CD4-positive, alpha-beta T cell (primary cell): ENCODE measurements around the gene PRKG1. TPM values are rescaled to one million over a fixed set of nuclear protein-coding genes. Genes with fewer than 3 reads are reported as not detected.

ENCODE experiments used
- ATAC-seq: fragments of 200-7000 bp; cut with Tn5 transposase; one replicate; pipeline ENCODE4 v1.10.0; 2022; ENCODE audit warnings: mild to moderate bottlenecking; ENCODE audit not compliant: poor library complexity
- CTCF ChIA-PET: fragments of 350-600 bp; sonication (Branson Sonifier 250); formaldehyde crosslinking; loops from one replicate; lab custom pipeline; 2021; ENCODE audit warnings: antibody characterized with exemption, inconsistent platforms; lab: Charles Lee
- POLR2A ChIA-PET: fragments of 350-600 bp; sonication (Branson Sonifier 250); formaldehyde crosslinking; loops from one replicate; lab custom pipeline; 2021; ENCODE audit warnings: antibody characterized with exemption, inconsistent platforms; lab: Charles Lee
- DNase-seq, 14 experiments: peaks; one replicate each; pipeline ENCODE4 v3.0.0-alpha.2; 2013 to 2020; ENCODE audit warnings: mixed read lengths in 2 of 14
- H3K27ac ChIP-seq, 2 donors: one replicate each; pipeline versions ENCODE4 v1.5.1 to v1.7.0; 2013; ENCODE audit warnings: low read length in 2 of 2, low read depth in 1 of 2, mild to moderate bottlenecking in 1 of 2
- H3K27me3 ChIP-seq, 2 experiments: 1 replicate in 1 of 2; 2 replicates in 1 of 2; pipeline versions ENCODE4 v1.6.1 to v1.7.0; 2013; ENCODE audit warnings: low read length in 2 of 2, control low read depth in 1 of 2, mild to moderate bottlenecking in 1 of 2, moderate library complexity in 1 of 2; ENCODE audit not compliant: insufficient read depth in 2 of 2, control insufficient read depth in 1 of 2
- H3K36me3 ChIP-seq: one replicate; pipeline ENCODE4 v1.6.1; 2013; ENCODE audit warnings: low read length, control low read depth; ENCODE audit not compliant: insufficient read depth
- H3K4me1 ChIP-seq: one replicate; pipeline ENCODE4 v1.6.1; 2013; ENCODE audit warnings: low read length, control low read depth; ENCODE audit not compliant: insufficient read depth
- H3K4me3 ChIP-seq: one replicate; pipeline ENCODE4 v1.5.1; 2013; ENCODE audit warnings: mild to moderate bottlenecking, low read length, moderate library complexity
- H3K9me3 ChIP-seq, 2 experiments: 1 replicate in 1 of 2; 2 replicates in 1 of 2; pipeline versions ENCODE4 v1.6.1 to v1.7.0; 2013; ENCODE audit warnings: low read length in 2 of 2, mild to moderate bottlenecking in 2 of 2, control low read depth in 1 of 2, moderate library complexity in 1 of 2; ENCODE audit not compliant: control insufficient read depth in 1 of 2, insufficient read depth in 1 of 2
- H3K27ac Mint-ChIP-seq: one replicate; pipeline ENCODE4 v1.8.0; 2020; ENCODE audit warnings: mixed read lengths
- H3K27me3 Mint-ChIP-seq: one replicate; pipeline ENCODE4 v1.8.0; 2021; ENCODE audit warnings: mixed read lengths
- H3K36me3 Mint-ChIP-seq: one replicate; pipeline ENCODE4 v1.8.0; 2021; ENCODE audit warnings: low read depth, mixed read lengths
- H3K4me1 Mint-ChIP-seq: one replicate; pipeline ENCODE4 v1.8.0; 2021; ENCODE audit warnings: low read depth, mixed read lengths
- H3K4me3 Mint-ChIP-seq: one replicate; pipeline ENCODE4 v1.8.0; 2020; ENCODE audit warnings: mild to moderate bottlenecking, mixed read lengths
- H3K9me3 Mint-ChIP-seq: one replicate; pipeline ENCODE4 v1.8.0; 2020; ENCODE audit warnings: mixed read lengths
- CTCF ChIP-seq: fragments of 200-600 bp; IDR thresholded peaks from one replicate; pipeline ENCODE4 v1.8.0; 2022; ENCODE audit warnings: antibody characterized with exemption, mild to moderate bottlenecking
- intact Hi-C, 2 experiments: fragments of 100-400 bp; cut with DNase I in 1 of 2; cut with micrococcal nuclease in 1 of 2; formaldehyde crosslinking; loops; one replicate each; pipeline versions ENCODE4 v1.15.1 to v1.9.0; 2023 to 2025; cut with DNase I, micrococcal nuclease
- total RNA-seq, 174 experiments: library from RNA in 2 of 174; stranded (reverse) in 2 of 174; gene quantifications; one replicate each; pipeline ENCODE4 v1.2.3 and lab custom pipeline; 2021 to 2026

Gene PRKG1
- total RNA-seq, 2 experiments from 2014 or later = 0.31 TPM; not detected in 1

- no peaks in the 10 kb centered on the region for H3K36me3 ChIP-seq
- no peaks in the 10 kb centered on the region for H3K4me1 Mint-ChIP-seq
- ATAC-seq (no peak), DNase-seq (no peak)
- no peaks in the 10 kb centered on the region for H3K27me3 ChIP-seq
- H3K4me1 ChIP-seq = no peaks in the 10 kb centered on the region
- intact Hi-C loops = no loop called here
- no peak overlapping the region for H3K4me3 Mint-ChIP-seq
- ChIA-PET POLR2A (no interaction called here), CTCF (no interaction called here)
- no peak overlapping the region for H3K27ac Mint-ChIP-seq
- no peaks in the 10 kb centered on the region for H3K9me3 ChIP-seq
- no peaks in the 10 kb centered on the region for H3K9me3 Mint-ChIP-seq
- no peak overlapping the region for H3K4me3 ChIP-seq
- no peak for TF ChIP-seq CTCF
- no peaks in the 10 kb centered on the region for H3K36me3 Mint-ChIP-seq
- H3K27me3 Mint-ChIP-seq = no peaks in the 10 kb centered on the region
- no peak overlapping the region for H3K27ac ChIP-seq
Measured at GRCh38 chr10:52194191-52194590, 1119.9 kb downstream of the PRKG1 start.

- H3K4me3 ChIP-seq = no peak overlapping the region
- Mint-ChIP-seq H3K4me3 (no peak overlapping the region), H3K4me1 (no peaks in the 10 kb centered on the region), H3K27me3 (no peaks in the 10 kb centered on the region), H3K36me3 (no peaks in the 10 kb centered on the region), H3K27ac (no peak overlapping the region), H3K9me3 (no peaks in the 10 kb centered on the region)
- intact Hi-C loops = no loop called here
- H3K27me3 ChIP-seq = no peaks in the 10 kb centered on the region
- CTCF ChIA-PET = no interaction called here
- POLR2A ChIA-PET = no interaction called here
- no peaks in the 10 kb centered on the region for H3K9me3 ChIP-seq
- H3K4me1 ChIP-seq = no peaks in the 10 kb centered on the region
- ATAC-seq (no peak), DNase-seq (no peak)
- H3K27ac ChIP-seq = no peak overlapping the region
- H3K36me3 ChIP-seq = no peaks in the 10 kb centered on the region
- TF ChIP-seq CTCF = no peak
Measured at GRCh38 chr10:52194716-52195115, 1120.4 kb downstream of the PRKG1 start.

- Histone ChIP-seq H3K4me1 (no peaks in the 10 kb centered on the region), H3K4me3 (no peak overlapping the region), H3K27me3 (no peaks in the 10 kb centered on the region), H3K36me3 (no peaks in the 10 kb centered on the region), H3K9me3 (no peaks in the 10 kb centered on the region), H3K27ac (no peak overlapping the region)
- Mint-ChIP-seq H3K9me3 (no peaks in the 10 kb centered on the region), H3K4me3 (no peak overlapping the region), H3K36me3 (no peaks in the 10 kb centered on the region), H3K27me3 (no peaks in the 10 kb centered on the region), H3K4me1 (no peaks in the 10 kb centered on the region), H3K27ac (no peak overlapping the region)
- no peak for TF ChIP-seq CTCF
- no peak for DNase-seq
- CTCF ChIA-PET = no interaction called here
- ATAC-seq = no peak
- POLR2A ChIA-PET = no interaction called here
- intact Hi-C loops = no loop called here
Measured at GRCh38 chr10:52197098-52197497, 1122.8 kb downstream of the PRKG1 start.
